IgD-negative memory B cell (primary cell): Measurements from ENCODE around the gene MVB12B. TPM values are rescaled to one million over a fixed set of nuclear protein-coding genes. Genes with fewer than 3 reads are reported as not detected.

Experiments used
- H3K27ac Mint-ChIP-seq, 3 donors: one replicate each; pipeline ENCODE4 v1.8.0; 2020 to 2022; ENCODE audit warnings: mild to moderate bottlenecking in 3 of 3, mixed read lengths in 3 of 3, moderate library complexity in 1 of 3
- H3K27me3 Mint-ChIP-seq: one replicate; pipeline ENCODE4 v1.8.0; 2021; ENCODE audit warnings: mixed read lengths
- H3K36me3 Mint-ChIP-seq: one replicate; pipeline ENCODE4 v1.8.0; 2020; ENCODE audit warnings: mild to moderate bottlenecking, mixed read lengths
- H3K4me1 Mint-ChIP-seq, 3 donors: one replicate each; pipeline ENCODE4 v1.8.0; 2020 to 2022; ENCODE audit warnings: mixed read lengths in 3 of 3, mild to moderate bottlenecking in 1 of 3
- H3K4me3 Mint-ChIP-seq, 4 donors: one replicate each; pipeline ENCODE4 v1.8.0; 2020 to 2022; ENCODE audit warnings: mild to moderate bottlenecking in 4 of 4, mixed read lengths in 4 of 4, moderate library complexity in 3 of 4
- H3K9me3 Mint-ChIP-seq, 3 donors: one replicate each; pipeline ENCODE4 v1.8.0; 2020 to 2021; ENCODE audit warnings: mixed read lengths in 3 of 3, mild to moderate bottlenecking in 1 of 3
- polyA plus RNA-seq: library from polyadenylated mRNA; unstranded; fragments of 300-500 nt; fragmentation: Illumina TruSeq; gene quantifications from one replicate; pipeline ENCODE4 v1.2.3, GENCODE V29; 2021

MVB12B gene
- polyA plus RNA-seq, 1 donor from 2014 or later: 0.93 TPM

DNA sequence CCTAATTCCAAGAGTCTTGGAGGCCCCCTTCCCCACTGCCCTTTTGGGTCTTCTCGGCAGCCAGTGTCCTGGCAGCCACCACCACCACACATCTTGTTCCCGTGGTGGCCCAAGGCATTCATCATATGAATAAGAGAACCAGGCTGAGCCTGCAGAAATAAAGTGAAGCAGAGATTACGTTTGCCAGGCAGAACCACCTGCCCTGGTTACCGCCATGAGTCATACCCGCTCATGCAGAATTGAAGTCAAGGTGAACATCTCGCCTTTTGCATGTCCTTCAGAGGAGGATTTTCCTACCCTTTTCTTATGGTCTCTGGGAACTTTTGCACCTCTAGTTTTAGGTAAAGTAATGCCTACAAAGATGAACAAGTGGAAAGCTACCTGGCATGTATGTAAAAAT is 167.6 kb downstream of the MVB12B start:
- peaks cover 0 to 1% (median 0%) of the 10 kb centered on the region in 3 donors for H3K4me1 Mint-ChIP-seq
- H3K27me3 Mint-ChIP-seq: peaks cover 10% of the 10 kb centered on the region
- H3K9me3 Mint-ChIP-seq: no peaks in the 10 kb centered on the region
- H3K4me3 Mint-ChIP-seq: no peak overlapping the region
- H3K36me3 Mint-ChIP-seq: peaks cover 2% of the 10 kb centered on the region
- H3K27ac Mint-ChIP-seq: no peak overlapping the region

DNA sequence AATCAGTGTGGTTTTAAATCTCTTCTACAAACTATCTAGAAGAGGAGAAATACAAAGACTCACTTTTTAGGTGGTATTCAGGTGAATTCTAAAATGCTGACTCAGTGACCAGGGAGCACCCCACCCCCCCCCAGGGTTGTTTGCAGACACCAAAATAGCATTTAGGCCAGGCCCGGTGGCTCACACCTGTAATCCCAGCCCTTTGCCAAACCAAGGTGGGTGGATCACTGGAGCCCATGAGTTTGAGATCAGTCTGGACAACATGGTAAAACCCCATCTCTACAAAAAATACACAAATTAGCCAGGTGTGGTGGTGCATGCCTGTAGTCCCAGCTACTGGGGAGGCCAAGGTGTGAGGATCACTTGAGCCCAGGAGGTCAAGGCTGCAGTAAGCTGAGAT is 168.1 kb downstream of the MVB12B start:
- H3K4me1 Mint-ChIP-seq: peaks cover 0 to 2% (median 1%) of the 10 kb centered on the region in 3 donors
- peaks cover 2% of the 10 kb centered on the region for H3K36me3 Mint-ChIP-seq
- H3K27ac Mint-ChIP-seq: no peak overlapping the region
- H3K9me3 Mint-ChIP-seq: no peaks in the 10 kb centered on the region
- peaks cover 13% of the 10 kb centered on the region for H3K27me3 Mint-ChIP-seq
- H3K4me3 Mint-ChIP-seq: no peak overlapping the region

DNA sequence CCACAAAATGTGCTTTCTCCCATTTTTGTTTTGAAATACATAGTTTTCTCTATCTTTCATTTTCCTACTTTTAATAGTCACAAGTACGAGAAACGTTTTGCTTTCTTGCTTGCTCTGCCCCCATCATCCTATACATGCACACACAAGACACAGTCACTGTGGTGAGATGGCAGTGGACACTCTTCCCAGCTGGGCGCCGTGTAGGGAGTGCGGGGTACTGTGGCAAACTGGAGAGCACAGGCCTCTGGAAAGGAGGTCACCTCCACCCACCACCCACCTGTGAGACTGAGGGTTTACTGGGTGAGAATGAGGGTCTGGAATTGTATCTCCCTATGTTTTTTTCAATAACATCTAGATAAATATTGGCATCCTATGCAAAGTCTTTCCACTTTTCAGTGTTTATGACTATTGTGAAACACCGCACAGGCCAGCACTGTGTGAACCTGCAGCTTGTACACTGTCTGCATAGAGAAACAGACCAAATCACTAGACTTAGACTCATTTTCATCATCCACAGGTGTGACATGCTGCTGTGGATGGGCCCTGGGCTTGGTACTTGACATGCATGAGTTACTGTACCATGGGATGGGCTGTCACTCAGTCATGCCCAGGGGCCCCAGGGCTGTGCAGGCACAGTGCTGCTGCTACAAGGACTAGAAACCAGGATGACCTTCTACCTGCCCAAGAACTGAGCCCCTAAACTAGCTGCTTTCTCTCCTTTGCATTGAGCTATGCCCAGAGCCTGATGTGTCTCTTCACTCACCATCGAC is 169.0 kb downstream of the MVB12B start:
- Mint-ChIP-seq H3K9me3 (no peaks in the 10 kb centered on the region), H3K4me1 (peaks cover 0 to 3% (median 2%) of the 10 kb centered on the region in 3 donors), H3K4me3 (no peak overlapping the region), H3K27me3 (peaks cover 12% of the 10 kb centered on the region), H3K27ac (no peak overlapping the region), H3K36me3 (peaks cover 2% of the 10 kb centered on the region)

DNA sequence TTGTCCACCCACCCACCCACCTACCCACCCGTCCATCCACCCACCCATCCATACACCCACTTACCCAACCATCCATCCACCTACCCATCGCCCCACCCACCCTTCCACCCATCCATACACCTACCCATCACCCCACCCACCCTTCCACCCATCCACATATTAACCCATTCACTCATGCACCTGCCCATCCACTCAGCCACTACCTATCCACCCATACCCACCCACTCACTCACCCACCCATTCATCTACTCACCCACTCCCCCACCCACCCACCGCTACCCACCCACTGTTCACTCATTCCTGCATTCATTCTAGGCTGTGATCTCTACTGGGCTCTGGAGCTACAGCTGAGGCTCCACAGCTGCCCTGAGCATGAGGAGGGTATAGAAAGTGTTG is 169.6 kb downstream of the MVB12B start:
- Mint-ChIP-seq H3K36me3 (peaks cover 2% of the 10 kb centered on the region), H3K4me1 (peaks cover 0 to 5% (median 3%) of the 10 kb centered on the region in 3 donors), H3K4me3 (peak overlapping the region in 1 of 4 donors; percentile 12), H3K27me3 (peaks cover 15% of the 10 kb centered on the region), H3K9me3 (no peaks in the 10 kb centered on the region), H3K27ac (no peak overlapping the region)

DNA sequence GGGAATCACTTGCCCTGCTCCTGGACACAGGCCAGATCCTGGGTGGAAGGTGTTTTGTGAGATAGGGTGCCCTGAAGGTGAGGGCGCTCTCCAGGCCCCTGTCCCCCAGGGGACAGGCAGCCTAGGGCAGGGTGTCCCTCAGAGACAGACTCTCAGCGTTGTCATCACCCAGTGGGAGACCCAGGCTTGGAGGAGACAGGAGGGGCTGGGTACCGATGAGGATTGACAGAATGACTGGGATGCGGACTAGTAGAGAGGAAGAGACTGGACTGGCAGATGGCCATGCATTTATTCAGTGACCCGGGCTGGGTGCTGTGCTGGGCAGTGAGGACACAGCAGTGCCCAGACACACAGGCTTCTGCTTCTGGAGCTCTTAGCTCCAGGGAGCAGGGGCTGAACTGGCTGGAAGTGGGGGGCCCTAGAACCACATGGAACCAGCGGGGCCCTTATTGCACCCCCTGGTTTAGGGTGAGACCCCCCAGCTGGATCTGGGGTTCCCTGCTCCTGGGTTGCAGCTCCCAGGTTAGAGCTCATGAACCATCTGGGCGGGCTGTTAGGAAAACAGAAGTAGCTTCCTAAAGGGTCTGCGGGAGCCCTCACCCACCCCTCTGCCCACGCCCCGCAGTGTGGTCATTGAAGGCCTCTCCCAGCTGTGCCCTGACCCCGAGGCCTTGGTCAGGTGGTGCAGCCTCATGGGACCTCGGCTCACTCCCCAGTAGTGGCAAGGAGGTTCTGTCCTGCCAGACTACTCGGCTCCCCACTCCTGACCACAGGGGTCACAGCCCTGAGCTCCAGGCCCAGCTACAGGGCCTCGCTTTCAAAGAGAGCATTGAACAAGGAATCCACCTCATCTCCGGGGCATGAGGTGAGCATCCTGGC is 170.4 kb downstream of the MVB12B start:
- Mint-ChIP-seq H3K4me3 (peak overlapping the region in 1 of 4 donors; percentile 27), H3K27me3 (peaks cover 14% of the 10 kb centered on the region), H3K9me3 (no peaks in the 10 kb centered on the region), H3K36me3 (peaks cover 2% of the 10 kb centered on the region), H3K27ac (no peak overlapping the region), H3K4me1 (peaks cover 0 to 5% (median 3%) of the 10 kb centered on the region in 3 donors)

DNA sequence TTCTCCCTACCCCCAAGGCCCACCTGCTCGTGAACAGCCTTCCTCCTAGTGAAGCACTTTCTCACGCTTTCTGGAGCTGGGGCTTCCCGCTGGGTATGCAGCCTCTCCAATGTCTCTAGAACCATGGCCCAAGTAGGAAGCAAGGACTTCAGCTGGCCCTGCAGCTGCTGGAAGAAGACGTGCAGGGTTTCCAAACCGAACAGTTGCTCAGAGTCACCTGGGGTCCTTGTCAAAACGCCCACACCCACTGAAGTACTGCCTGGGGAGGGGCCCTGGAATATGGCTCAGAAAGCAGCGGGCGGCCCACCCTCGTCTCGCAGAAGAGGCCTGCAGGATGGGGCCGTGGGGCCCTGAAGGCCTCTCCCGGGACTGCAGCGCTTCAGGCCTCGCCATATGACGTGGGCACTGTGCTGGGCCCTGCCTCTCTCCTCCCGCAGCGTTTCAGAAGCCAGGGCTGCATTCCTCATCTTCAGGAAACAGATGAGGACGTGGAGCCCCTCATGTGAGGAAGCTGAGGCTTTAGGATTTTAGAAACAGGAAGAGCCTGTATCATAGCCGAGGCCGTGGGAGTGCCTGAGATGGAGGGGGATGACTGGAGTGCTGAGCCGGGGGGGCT is 171.1 kb downstream of the MVB12B start:
- Mint-ChIP-seq H3K9me3 (no peaks in the 10 kb centered on the region), H3K4me3 (peak overlapping the region in 1 of 4 donors; percentile 54), H3K27me3 (peaks cover 14% of the 10 kb centered on the region), H3K4me1 (peaks cover 0 to 5% (median 3%) of the 10 kb centered on the region in 3 donors), H3K27ac (no peak overlapping the region), H3K36me3 (peaks cover 2% of the 10 kb centered on the region)

DNA sequence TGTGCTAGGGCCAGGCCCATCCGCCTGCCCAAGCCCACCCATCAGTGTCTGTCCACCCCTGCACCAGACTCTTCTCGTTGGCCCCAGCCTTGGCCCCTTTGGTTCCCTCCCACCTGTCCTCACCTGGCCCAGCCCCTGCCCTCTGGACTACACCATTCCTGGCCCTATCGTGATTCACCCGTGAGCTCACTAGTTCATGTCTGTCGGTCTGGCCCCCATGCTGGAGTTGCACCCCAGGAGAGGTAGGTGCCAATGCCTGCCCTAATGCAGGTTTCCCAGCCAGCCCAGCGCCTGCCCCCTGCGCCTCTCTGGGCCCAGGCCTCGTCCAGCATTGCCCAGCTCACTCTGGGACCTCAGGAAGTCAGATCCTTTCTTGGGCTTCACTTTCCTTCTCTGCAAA is 171.7 kb downstream of the MVB12B start:
- Mint-ChIP-seq H3K27me3 (peaks cover 14% of the 10 kb centered on the region), H3K36me3 (peaks cover 2% of the 10 kb centered on the region), H3K4me3 (no peak overlapping the region), H3K9me3 (no peaks in the 10 kb centered on the region), H3K27ac (no peak overlapping the region), H3K4me1 (peaks cover 0 to 5% (median 3%) of the 10 kb centered on the region in 3 donors)

DNA sequence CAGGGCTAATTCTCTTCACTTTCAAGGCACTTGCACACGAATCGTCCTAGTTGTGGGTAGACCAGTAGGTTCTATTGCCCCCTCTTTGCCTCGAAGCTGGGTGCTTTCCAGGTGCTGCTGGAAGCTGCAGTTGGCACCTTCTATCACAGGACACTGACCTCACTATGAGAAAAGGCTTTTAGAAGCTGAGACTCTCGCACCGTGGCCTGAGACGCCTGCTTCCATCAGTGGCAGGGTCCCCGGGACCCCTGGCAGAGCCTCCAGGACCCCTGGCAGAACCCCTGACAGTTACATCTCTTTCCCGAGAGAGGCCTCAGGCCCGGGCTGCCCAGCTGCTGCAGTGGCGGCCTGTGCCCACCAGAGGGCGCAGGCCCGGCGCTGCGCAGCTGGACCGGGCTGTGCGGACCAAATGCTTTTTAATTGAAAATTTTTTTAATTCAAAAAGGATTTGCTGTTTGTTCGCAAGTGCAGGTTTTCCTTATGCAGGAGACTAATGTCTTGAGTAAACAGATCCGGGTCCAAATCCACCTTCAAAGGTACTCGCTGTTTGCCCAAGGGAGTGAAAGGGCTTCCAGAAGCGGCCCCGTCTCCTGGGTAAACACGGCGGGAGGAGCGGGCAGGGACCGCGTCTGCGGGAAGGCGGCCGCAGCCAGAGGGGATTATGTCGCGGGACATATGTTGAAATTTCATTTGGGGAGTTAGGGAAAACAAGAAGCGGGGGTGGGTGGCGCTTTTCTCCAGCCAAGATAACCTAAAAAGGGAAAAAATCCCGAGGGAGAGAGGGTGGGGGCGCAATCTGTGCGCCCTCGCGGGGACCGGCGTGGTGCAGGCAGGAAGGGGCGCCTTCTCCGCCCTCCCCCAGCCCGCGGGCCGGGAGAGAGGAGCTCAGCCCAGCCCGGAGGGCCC is 172.6 kb downstream of the MVB12B start:
- Mint-ChIP-seq H3K9me3 (no peaks in the 10 kb centered on the region), H3K36me3 (peaks cover 2% of the 10 kb centered on the region), H3K4me1 (peaks cover 0 to 5% (median 3%) of the 10 kb centered on the region in 3 donors), H3K27me3 (peaks cover 14% of the 10 kb centered on the region), H3K27ac (peak overlapping the region in 1 of 3 donors; percentile 76), H3K4me3 (peak overlapping the region in 3 of 4 donors; percentile 23 to 89 (median 25))

DNA sequence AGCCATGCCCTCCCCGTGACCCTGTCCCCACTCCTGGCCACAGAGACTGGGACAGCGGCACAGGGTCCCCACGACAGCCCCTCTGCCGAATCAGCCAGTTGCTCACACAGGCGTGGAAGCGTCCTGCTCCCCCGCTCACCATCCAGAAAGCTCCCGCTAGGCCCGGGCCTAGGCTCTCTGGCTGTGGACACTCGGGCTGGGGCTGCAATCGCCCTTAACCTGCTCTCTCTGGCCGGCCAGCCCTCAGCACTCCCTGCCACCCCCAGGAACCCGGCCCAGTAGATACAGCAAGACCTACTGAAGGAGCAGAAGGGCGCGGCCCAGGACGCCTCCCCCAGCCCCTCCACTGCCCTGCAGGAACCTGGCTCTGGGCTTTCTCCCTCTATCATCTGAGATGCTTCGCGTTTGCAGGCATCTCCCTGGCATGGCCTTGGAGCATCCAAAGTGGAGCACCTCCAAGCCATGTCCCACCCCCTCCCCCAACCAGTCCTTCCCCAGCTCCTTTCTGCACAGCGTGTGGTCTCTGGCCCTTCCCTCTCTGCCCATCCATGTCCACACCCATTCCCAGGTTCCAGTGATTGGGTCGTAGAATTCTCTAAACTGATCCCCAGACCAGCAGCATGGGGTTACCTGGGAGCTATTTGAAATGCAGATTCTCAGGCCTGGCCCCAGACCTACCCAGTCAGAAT is 173.4 kb downstream of the MVB12B start:
- Mint-ChIP-seq H3K4me3 (peak overlapping the region in 1 of 4 donors; percentile 63), H3K36me3 (peaks cover 2% of the 10 kb centered on the region), H3K4me1 (peaks cover 0 to 5% (median 3%) of the 10 kb centered on the region in 3 donors), H3K27me3 (peaks cover 14% of the 10 kb centered on the region), H3K9me3 (no peaks in the 10 kb centered on the region), H3K27ac (no peak overlapping the region)

DNA sequence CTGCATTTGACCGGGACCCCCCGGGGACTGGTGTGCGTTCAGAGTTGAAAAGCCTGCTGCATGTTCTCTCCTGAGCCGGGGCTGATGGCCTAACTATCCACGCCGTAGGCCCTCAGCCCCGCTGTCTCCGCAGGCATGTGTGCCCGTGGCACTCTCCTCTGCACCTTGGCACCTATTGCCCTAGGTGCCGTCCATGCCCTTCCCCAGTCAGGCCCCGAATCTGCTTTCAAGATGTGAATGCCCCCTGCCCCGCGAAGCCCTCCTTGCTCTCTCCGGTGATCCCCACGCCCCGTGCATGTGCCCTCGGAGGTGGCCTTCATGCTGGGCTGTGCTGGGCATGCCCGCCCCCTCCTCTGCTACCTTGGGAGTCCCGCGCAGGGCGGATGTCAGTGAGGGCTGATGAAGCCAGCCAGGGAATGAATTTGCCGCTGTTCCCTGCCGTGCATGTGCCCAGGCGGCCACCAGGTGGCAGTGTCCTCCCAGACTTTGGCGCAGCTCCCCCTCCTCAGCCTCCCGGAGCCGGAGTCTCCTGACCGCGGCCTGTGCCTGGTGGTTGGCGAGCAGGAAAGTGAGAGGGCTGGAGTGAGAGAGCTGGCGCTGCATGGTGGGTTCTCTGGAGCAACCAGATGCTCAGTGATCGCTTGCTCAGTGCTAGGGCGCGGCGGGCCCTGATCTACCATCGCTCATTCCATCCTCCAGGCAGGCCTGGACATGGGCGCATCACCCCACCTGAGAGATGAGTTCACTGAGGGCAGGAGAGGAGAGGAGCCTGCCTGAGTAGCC is 174.2 kb downstream of the MVB12B start:
- Mint-ChIP-seq H3K9me3 (no peaks in the 10 kb centered on the region), H3K4me1 (peaks cover 0 to 5% (median 3%) of the 10 kb centered on the region in 3 donors), H3K27ac (no peak overlapping the region), H3K27me3 (peaks cover 14% of the 10 kb centered on the region), H3K36me3 (peaks cover 2% of the 10 kb centered on the region), H3K4me3 (peak overlapping the region in 1 of 4 donors; percentile 81)

DNA sequence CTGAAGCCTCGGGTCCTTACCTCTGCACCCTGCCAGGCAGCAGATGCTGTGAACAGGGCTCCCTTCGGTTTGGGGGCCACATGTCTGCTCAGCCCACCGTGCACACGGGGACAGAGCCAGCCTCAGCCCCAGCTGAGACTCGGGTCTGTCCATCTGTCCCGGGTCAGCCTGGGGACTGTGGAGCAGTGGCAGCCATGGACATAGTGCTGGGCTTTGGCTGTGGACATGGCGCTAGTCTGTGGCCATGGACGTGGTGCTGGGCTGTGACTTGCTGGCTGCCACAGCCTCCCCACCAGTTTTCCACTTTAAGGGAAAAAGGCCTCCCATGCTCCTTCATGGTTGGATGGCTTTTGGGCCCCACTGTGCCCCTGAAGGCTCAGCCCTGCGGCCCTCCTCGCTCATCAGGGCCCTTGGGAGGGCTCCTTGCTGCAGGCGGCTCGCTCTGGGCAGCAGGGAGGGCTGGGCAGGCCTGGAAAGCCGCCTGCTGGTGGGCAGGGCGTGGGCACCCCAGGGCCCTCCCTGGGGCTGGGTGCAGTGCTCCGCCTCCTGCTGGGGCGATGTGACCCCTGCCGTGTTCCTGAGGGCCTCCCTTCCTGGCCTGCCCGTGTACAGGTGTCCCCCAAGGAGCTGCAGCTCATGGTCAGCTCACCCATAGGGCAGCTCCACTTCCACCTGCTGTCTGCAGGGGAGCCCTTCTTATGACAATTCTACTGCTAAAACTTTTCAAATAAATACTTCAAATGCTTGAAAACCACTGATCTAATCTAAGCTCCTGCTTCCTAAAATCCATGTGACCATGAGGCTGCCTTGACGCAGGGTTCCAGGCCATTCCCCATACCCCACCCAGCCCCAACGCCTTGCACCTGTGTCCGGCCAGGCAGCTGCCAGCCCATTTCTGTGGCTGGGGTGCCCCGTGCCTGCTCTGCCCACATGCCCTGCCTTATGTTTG is 175.0 kb downstream of the MVB12B start:
- H3K4me1 Mint-ChIP-seq: peaks cover 0 to 5% (median 3%) of the 10 kb centered on the region in 3 donors
- H3K4me3 Mint-ChIP-seq: peak overlapping the region in 1 of 4 donors; percentile 23
- peaks cover 14% of the 10 kb centered on the region for H3K27me3 Mint-ChIP-seq
- H3K36me3 Mint-ChIP-seq: peaks cover 2% of the 10 kb centered on the region
- H3K9me3 Mint-ChIP-seq: no peaks in the 10 kb centered on the region
- H3K27ac Mint-ChIP-seq: no peak overlapping the region
